ENCODE results near the gene UVSSA. TPM values are rescaled to one million over a fixed set of nuclear protein-coding genes. Genes with fewer than 3 reads are reported as not detected.

The UVSSA gene
- total and polyA plus RNA-seq, 2 experiments from 2014 or later, result 2.9 to 4.1 TPM

DNA sequence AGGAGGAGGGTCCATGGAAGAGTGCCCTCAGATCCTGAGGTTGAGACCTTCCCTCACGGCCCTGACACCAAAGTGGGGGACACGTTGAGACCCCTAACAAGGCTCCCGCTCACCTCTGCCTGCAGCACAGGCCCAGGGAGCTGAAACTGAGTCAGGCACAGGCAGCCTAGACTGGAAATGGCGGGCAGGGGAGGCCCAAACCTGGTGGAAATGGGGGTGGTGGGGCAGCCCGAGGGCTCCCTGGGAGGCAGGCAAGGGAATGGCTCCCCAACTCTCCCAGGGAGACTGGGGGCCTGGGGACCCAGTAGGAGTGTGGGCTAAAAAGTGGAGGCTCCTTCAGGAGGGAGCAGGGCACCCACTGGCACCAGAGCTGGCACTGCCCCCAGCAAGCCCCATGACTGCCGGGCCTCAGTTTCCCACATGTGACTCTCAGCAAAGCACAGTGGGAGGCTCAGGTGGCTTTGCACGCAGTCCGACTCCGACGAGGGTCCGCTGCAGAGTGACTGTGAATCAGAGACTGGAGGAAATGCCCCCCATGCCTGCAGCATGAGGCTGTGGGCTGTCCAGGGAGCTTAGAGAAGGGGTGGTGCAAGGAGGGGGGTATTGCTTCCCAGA is 53.3 kb downstream of the UVSSA start:
- Histone ChIP-seq H4K20me1 (ENCODE audit: insufficient read depth) (no peaks in the 10 kb centered on the region), H2AFZ (no peak overlapping the region), H3F3A (ENCODE audit: insufficient read depth) (no peaks in the 10 kb centered on the region), H3K9me3 (ENCODE audit: low read depth) (no peaks in the 10 kb centered on the region), H3K9ac (no peak overlapping the region), H3K36me3 (ENCODE audit: low read depth) (no peaks in the 10 kb centered on the region), H3K4me1 (ENCODE audit: insufficient read depth) (no peaks in the 10 kb centered on the region), H3K4me3 (no peak overlapping the region), H3K79me2 (ENCODE audit: insufficient read depth) (no peaks in the 10 kb centered on the region), H3K4me2 (ENCODE audit: unreplicated experiment) (no peak overlapping the region), H3K9me2 (ENCODE audit: insufficient read depth) (no peaks in the 10 kb centered on the region), H3K27me3 (replicated peaks; ENCODE audit: insufficient read depth) (peaks cover 41% of the 10 kb centered on the region), H3K27ac (no peak overlapping the region)
- DNase-seq, result no peak
- in situ Hi-C loops (cut with MboI), result no loop called here
- no peak for TF ChIP-seq EZH2phosphoT487 (IDR thresholded peaks at IDR 0.05; ENCODE audit: insufficient read depth, low read depth)
- TF ChIP-seq EZH2 (IDR thresholded peaks at IDR 0.05; ENCODE audit: insufficient read depth, poor library complexity, severe bottlenecking), result no peak
- WGBS, 2 experiments (ENCODE audit: low coverage in 1 of 2, low lambda C conversion rate in 2 of 2, missing lambda C conversion rate in 2 of 2), result 74 to 77% methylated on average over 11 of the region's 11 CpGs

DNA sequence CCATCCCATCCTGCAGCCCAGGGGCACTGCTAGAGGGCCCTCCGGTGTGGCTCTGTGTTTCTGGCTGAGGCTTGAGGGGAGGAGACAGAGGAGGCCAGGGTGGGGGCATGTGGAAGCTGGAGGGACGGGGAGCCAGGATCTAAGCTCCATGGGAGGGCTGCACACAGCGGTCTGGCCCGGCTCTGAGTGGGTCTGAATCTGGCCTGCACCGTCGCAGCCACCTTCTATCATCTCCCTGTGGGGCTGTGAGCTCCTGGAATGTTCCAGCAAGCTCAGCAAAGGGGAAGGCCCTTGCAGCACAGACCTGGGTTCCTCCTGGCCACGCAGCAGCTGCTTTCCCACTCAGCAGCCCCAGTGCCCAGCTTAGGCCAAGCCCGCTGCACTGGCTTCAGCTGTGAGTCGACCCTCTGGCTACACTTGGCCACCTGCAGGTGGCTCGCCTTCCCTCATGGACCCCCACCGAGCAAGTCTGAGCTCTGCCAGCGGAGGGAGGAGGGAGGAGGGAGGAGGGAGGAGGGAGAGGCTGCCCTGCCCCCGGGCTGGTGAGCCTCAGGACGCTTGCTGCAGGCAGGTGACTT is 53.9 kb downstream of the UVSSA start:
- Histone ChIP-seq H3K79me2 (ENCODE audit: insufficient read depth) (no peaks in the 10 kb centered on the region), H3K27me3 (replicated peaks; ENCODE audit: insufficient read depth) (peaks cover 47% of the 10 kb centered on the region), H3K27ac (no peak overlapping the region), H3K4me2 (ENCODE audit: unreplicated experiment) (no peak overlapping the region), H3K9me3 (ENCODE audit: low read depth) (no peaks in the 10 kb centered on the region), H4K20me1 (ENCODE audit: insufficient read depth) (no peaks in the 10 kb centered on the region), H3F3A (ENCODE audit: insufficient read depth) (no peaks in the 10 kb centered on the region), H3K4me1 (ENCODE audit: insufficient read depth) (no peaks in the 10 kb centered on the region), H3K4me3 (no peak overlapping the region), H3K9ac (no peak overlapping the region), H2AFZ (no peak overlapping the region), H3K36me3 (ENCODE audit: low read depth) (no peaks in the 10 kb centered on the region), H3K9me2 (ENCODE audit: insufficient read depth) (no peaks in the 10 kb centered on the region)
- TF ChIP-seq EZH2phosphoT487 (IDR thresholded peaks at IDR 0.05; ENCODE audit: insufficient read depth, low read depth) (no peak), EZH2 (IDR thresholded peaks at IDR 0.05; ENCODE audit: insufficient read depth, poor library complexity, severe bottlenecking) (no peak)
- in situ Hi-C loops (cut with MboI), result no loop called here
- 27 to 39% methylated on average over 9 to 14 of the region's 14 CpGs for WGBS, 2 experiments (ENCODE audit: low coverage in 1 of 2, low lambda C conversion rate in 2 of 2, missing lambda C conversion rate in 2 of 2)
- DNase-seq, result no peak

DNA sequence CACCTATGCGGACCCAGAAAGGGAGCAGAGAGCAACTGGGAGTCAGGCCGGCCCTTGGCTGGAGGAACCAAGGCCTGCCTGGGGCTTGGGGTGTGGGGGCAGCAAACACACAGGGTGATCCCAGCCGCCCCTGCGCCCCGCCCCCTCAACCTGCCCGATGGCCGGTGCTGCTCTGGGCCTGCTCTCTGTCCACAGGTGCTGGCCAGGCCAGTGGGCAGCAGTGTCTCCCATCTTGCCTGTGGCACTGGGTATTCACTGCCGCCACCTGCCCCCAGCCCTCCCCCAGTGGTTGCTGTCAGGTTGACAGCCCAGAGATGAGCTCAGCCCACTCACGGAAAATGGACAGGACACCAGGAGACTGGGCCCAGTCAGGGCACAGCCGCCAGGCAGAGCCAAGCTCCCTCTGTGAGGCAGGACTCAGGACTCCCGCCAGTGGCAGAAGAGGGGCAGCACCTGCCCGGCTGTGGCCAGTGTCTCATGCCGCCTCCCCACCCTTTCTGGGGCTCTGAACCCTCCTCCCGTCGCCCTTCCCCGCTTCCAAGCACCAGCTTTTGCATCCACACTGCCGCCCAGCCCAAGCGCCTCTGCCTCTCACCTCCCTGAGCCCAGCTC is 54.5 kb downstream of the UVSSA start:
- DNase-seq, result no peak
- H3K79me2 ChIP-seq (ENCODE audit: insufficient read depth), result no peaks in the 10 kb centered on the region
- H3K9me3 ChIP-seq (ENCODE audit: low read depth), result no peaks in the 10 kb centered on the region
- 23 to 28% methylated on average over 16 to 18 of the region's 18 CpGs for WGBS, 2 experiments (ENCODE audit: low coverage in 1 of 2, low lambda C conversion rate in 2 of 2, missing lambda C conversion rate in 2 of 2)
- H3K9ac ChIP-seq, result no peak overlapping the region
- TF ChIP-seq EZH2phosphoT487 (IDR thresholded peaks at IDR 0.05; ENCODE audit: insufficient read depth, low read depth) (no peak), EZH2 (IDR thresholded peaks at IDR 0.05; ENCODE audit: insufficient read depth, poor library complexity, severe bottlenecking) (no peak)
- in situ Hi-C loops (cut with MboI), result no loop called here
- H3F3A ChIP-seq (ENCODE audit: insufficient read depth), result no peaks in the 10 kb centered on the region
- no peaks in the 10 kb centered on the region for H3K4me1 ChIP-seq (ENCODE audit: insufficient read depth)
- no peak overlapping the region for H2AFZ ChIP-seq
- no peaks in the 10 kb centered on the region for H3K9me2 ChIP-seq (ENCODE audit: insufficient read depth)
- no peak overlapping the region for H3K27ac ChIP-seq
- peaks cover 50% of the 10 kb centered on the region for H3K27me3 ChIP-seq (replicated peaks; ENCODE audit: insufficient read depth)
- no peaks in the 10 kb centered on the region for H4K20me1 ChIP-seq (ENCODE audit: insufficient read depth)
- H3K36me3 ChIP-seq (ENCODE audit: low read depth), result no peaks in the 10 kb centered on the region
- no peak overlapping the region for H3K4me3 ChIP-seq
- no peak overlapping the region for H3K4me2 ChIP-seq (ENCODE audit: unreplicated experiment)

DNA sequence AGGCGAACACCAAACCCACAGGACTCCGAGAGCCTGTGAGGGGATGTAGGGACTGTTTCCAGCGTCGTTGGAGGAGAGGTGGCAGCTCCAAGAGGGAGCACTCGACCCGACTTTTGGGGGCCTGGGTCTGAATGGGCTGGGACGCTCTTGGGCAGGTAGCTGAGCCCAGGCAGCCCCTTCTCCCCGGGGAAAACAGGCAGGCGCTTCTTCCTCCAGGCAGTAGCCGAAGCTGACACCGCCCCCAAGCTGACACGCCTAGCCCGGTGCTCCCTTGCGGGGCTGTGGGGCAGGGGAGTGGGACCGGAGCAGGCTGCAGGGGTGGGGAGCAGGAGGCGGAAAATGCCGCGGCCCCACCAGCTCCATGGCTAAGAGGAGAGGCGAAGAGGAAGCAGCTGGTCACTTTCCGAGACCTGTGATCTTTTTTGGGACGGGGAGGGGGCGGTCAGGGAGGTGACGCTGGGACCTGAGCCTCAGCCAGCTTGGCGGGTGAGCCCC is 55.1 kb downstream of the UVSSA start:
- 6 to 8% methylated on average over 21 to 23 of the region's 24 CpGs for WGBS, 2 experiments (ENCODE audit: low coverage in 1 of 2, low lambda C conversion rate in 2 of 2, missing lambda C conversion rate in 2 of 2)
- no peaks in the 10 kb centered on the region for H3K79me2 ChIP-seq (ENCODE audit: insufficient read depth)
- in situ Hi-C loops (cut with MboI), result no loop called here

More for the DNA sequence above, 55.1 kb downstream of the UVSSA start:
- Histone ChIP-seq H3K9me2 (ENCODE audit: insufficient read depth) (no peaks in the 10 kb centered on the region), H4K20me1 (ENCODE audit: insufficient read depth) (no peaks in the 10 kb centered on the region), H3K4me2 (ENCODE audit: unreplicated experiment) (no peak overlapping the region), H3K27ac (no peak overlapping the region), H3K4me1 (ENCODE audit: insufficient read depth) (no peaks in the 10 kb centered on the region), H3K36me3 (ENCODE audit: low read depth) (no peaks in the 10 kb centered on the region), H3K9ac (no peak overlapping the region), H2AFZ (no peak overlapping the region), H3F3A (ENCODE audit: insufficient read depth) (no peaks in the 10 kb centered on the region), H3K27me3 (replicated peaks; ENCODE audit: insufficient read depth) (peaks cover 55% of the 10 kb centered on the region), H3K4me3 (no peak overlapping the region), H3K9me3 (ENCODE audit: low read depth) (no peaks in the 10 kb centered on the region)
- no peak for DNase-seq
- TF ChIP-seq EZH2phosphoT487 (IDR thresholded peaks at IDR 0.05; ENCODE audit: insufficient read depth, low read depth) (no peak), EZH2 (IDR thresholded peaks at IDR 0.05; ENCODE audit: insufficient read depth, poor library complexity, severe bottlenecking) (peak; percentile 96)
